Stomach (tissue), 9 donors: ENCODE measurements around the gene CTSF. TPM values are rescaled to one million over a fixed set of nuclear protein-coding genes. Genes with fewer than 3 reads are reported as not detected.

Source experiments
- DNase-seq, 2 donors: peaks; one replicate each; pipeline versions ENCODE4 v3.0.0 to v3.0.0-alpha.2; 2013 to 2019
- H3K27ac ChIP-seq, 5 donors: fragments of 200-600 bp in 4 of 5; sonication (generic) in 4 of 5; one replicate each; pipeline ENCODE4 v1.5.1; 2013 to 2019; ENCODE audit warnings: mild to moderate bottlenecking in 1 of 5, moderate library complexity in 1 of 5
- H3K27me3 ChIP-seq, 3 donors: fragments of 200-600 bp; sonication (generic); one replicate each; pipeline ENCODE4 v1.5.1; 2017 to 2019; ENCODE audit warnings: mixed run types in 1 of 3
- H3K36me3 ChIP-seq, 4 donors: fragments of 200-600 bp; sonication (generic); 1 replicate in 3 of 4; 2 replicates in 1 of 4; pipeline ENCODE4 v1.5.1; 2016 to 2019
- H3K4me1 ChIP-seq, 4 donors: fragments of 200-600 bp; sonication (generic); one replicate each; pipeline ENCODE4 v1.5.1; 2016 to 2019
- H3K4me3 ChIP-seq, 4 donors: fragments of 200-600 bp; sonication (generic) in 3 of 4; one replicate each; pipeline ENCODE4 v1.5.1; 2016 to 2019; ENCODE audit warnings: mild to moderate bottlenecking in 1 of 4
- H3K9me3 ChIP-seq, 4 donors: fragments of 200-600 bp; sonication (generic); one replicate each; pipeline ENCODE4 v1.5.1; 2016 to 2019
- EP300 ChIP-seq: sonication (generic); formaldehyde crosslinking; IDR thresholded peaks from one replicate; pipeline ENCODE4 v1.6.1; 2017; ENCODE audit warnings: antibody characterized with exemption
- POLR2A ChIP-seq, 4 donors: fragments of 450-650 bp; IDR thresholded peaks; one replicate each; pipeline ENCODE4 v1.6.1; 2016; ENCODE audit warnings: antibody characterized with exemption in 4 of 4, control low read depth in 2 of 4, mild to moderate bottlenecking in 1 of 4, moderate library complexity in 1 of 4
- POLR2AphosphoS5 ChIP-seq, 3 donors: sonication (generic); formaldehyde crosslinking; IDR thresholded peaks; one replicate each; pipeline ENCODE4 v1.6.1; 2016; ENCODE audit warnings: antibody characterized with exemption in 3 of 3
- WGBS, 5 donors: extraction: QIAGEN DNeasy Blood & Tissue Kit in 3 of 5; methylation state at CpG; one replicate each; pipeline versions ENCODE4 v1.1.5 to v1.1.7; 2013 to 2018; 5-methylcytosine and 5-hydroxymethylcytosine counted together
- intact Hi-C: fragments of 100-400 bp; cut with DNase I; formaldehyde crosslinking; loops from one replicate; pipeline ENCODE4 v1.15.1; 2023; ENCODE audit warnings: low total_unique reads
- polyA plus RNA-seq, 3 donors: library from polyadenylated mRNA; stranded (reverse); fragments of 200-250 nt; gene quantifications; one replicate each; pipeline ENCODE4 v1.2.3, GENCODE V29; 2013
- total RNA-seq, 5 donors: library from RNA; depleted of rRNA; stranded (reverse); fragments of >200 nt; gene quantifications; one replicate each; pipeline versions ENCODE4 v1.1.0 to v1.2.3, GENCODE V29; 2014 to 2016
- TF ChIP-seq, protein P1 (sequence below), 7 experiments: fragments of 450-650 bp in 4 of 7; fragments of 200-600 bp in 3 of 7; sonication (generic) in 3 of 7; IDR thresholded peaks; one replicate each; pipeline ENCODE4 v1.5.1; 2016 to 2019; ENCODE audit warnings: antibody characterized with exemption in 7 of 7, control low read depth in 2 of 7, mild to moderate bottlenecking in 1 of 7
- donor health status: healthy with polysubstance abuse.
- donor health status: Bipolar disorder and iron deficiency.
- donor health status: healthy.

The CTSF gene
- total and polyA plus RNA-seq, 8 donors: 7.6 to 105 (median 34.4) TPM

DNA sequence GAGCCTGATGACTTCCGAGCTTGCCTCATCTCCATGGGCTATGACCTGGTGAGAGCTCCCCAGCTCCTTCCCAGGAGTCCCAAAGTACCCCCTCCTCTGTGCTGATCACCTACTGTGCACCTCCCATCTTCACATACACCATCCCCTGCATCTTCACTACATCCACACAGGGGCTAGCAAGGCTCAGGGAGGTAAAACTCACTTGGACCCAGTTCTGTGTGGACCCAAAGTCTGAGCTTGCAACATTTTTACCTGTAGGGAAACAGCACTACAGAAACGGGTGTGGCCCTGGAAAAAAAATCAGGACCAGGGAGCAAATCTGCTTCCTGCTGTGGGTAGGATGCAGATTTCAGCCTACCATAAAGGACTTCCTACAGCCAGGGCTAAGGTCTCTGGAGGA is 6.1 kb downstream of the CTSF start:
- Histone ChIP-seq H3K36me3 (peaks cover 0 to 47% (median 22%) of the 10 kb centered on the region in 4 donors), H3K4me1 (peaks cover 9 to 14% (median 14%) of the 10 kb centered on the region in 4 donors), H3K9me3 (no peaks in the 10 kb centered on the region), H3K4me3 (no peak overlapping the region), H3K27me3 (peaks cover 0 to 19% (median 15%) of the 10 kb centered on the region in 3 donors), H3K27ac (no peak overlapping the region)
- TF ChIP-seq POLR2A (IDR thresholded peaks at IDR 0.05) (no peak), EP300 (no peak), POLR2AphosphoS5 (IDR thresholded peaks at IDR 0.05) (no peak)
- TF ChIP-seq, protein P1, sequence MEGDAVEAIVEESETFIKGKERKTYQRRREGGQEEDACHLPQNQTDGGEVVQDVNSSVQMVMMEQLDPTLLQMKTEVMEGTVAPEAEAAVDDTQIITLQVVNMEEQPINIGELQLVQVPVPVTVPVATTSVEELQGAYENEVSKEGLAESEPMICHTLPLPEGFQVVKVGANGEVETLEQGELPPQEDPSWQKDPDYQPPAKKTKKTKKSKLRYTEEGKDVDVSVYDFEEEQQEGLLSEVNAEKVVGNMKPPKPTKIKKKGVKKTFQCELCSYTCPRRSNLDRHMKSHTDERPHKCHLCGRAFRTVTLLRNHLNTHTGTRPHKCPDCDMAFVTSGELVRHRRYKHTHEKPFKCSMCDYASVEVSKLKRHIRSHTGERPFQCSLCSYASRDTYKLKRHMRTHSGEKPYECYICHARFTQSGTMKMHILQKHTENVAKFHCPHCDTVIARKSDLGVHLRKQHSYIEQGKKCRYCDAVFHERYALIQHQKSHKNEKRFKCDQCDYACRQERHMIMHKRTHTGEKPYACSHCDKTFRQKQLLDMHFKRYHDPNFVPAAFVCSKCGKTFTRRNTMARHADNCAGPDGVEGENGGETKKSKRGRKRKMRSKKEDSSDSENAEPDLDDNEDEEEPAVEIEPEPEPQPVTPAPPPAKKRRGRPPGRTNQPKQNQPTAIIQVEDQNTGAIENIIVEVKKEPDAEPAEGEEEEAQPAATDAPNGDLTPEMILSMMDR (IDR thresholded peaks at IDR 0.05): no peak
- 56 to 85% (median 70%) methylated on average over 2 of the region's 2 CpGs for WGBS, 5 donors
- DNase-seq: no peak
- intact Hi-C loops: no loop called here

DNA sequence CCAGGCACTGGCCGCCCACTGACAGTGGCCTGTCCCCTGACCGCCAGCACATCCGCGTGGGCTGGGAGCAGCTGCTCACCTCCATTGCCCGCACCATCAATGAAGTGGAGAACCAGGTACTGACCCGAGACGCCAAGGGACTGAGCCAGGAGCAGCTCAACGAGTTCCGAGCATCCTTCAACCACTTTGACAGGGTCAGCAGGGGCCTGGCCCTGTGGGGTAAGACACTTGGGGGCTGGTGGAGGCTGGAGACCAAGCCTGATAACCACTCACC is 6.5 kb downstream of the CTSF start:
- H3K36me3 ChIP-seq: peaks cover 0 to 46% (median 22%) of the 10 kb centered on the region in 4 donors
- intact Hi-C loops: no loop called here
- DNase-seq: no peak
- no peak overlapping the region for H3K27ac ChIP-seq
- WGBS, 5 donors: 82 to 90% (median 87%) methylated on average over 8 to 9 of the region's 9 CpGs
- H3K4me1 ChIP-seq: peaks cover 9 to 12% (median 11%) of the 10 kb centered on the region in 4 donors
- TF ChIP-seq, protein P1 (IDR thresholded peaks at IDR 0.05): no peak
- TF ChIP-seq POLR2AphosphoS5 (IDR thresholded peaks at IDR 0.05) (no peak), POLR2A (IDR thresholded peaks at IDR 0.05) (no peak), EP300 (no peak)
- H3K4me3 ChIP-seq: no peak overlapping the region
- H3K27me3 ChIP-seq: peaks cover 0 to 22% (median 18%) of the 10 kb centered on the region in 3 donors
- no peaks in the 10 kb centered on the region for H3K9me3 ChIP-seq

DNA sequence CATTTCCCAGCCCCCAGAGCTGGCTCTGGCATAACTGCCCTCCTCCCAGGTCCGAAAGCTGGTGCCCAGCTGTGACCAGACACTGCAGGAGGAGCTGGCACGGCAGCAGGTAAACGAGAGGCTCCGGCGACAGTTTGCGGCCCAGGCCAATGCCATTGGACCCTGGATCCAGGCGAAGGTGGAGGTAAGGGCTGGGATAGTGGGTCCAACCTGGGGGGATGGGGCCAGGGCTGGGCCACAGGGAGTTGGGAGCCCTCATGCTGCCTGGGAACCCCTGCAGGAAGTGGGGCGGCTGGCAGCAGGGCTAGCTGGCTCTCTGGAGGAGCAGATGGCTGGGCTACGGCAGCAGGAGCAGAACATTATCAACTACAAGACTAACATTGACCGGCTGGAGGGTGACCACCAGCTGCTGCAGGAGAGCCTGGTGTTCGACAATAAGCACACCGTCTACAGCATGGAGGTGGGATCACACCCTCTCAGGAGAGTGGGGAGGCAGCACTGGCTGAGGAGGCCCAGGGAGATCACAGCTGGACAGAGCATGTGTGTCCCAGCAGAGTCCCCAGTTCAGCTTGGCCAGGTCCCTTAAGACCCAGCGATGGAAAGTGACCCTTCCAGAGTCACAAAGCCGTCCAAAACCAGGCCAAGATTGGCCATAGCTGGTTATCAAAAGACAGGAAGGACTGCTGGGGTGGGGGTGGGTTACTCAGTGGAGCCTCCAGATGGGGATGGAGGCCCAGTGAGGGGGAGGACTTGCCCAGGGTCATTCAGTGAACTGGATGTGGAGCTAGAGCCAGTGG is 7.0 kb downstream of the CTSF start:
- TF ChIP-seq POLR2AphosphoS5 (IDR thresholded peaks at IDR 0.05) (no peak), POLR2A (IDR thresholded peaks at IDR 0.05) (no peak), EP300 (no peak)
- TF ChIP-seq, protein P1 (IDR thresholded peaks at IDR 0.05): no peak
- intact Hi-C loops: no loop called here
- DNase-seq: peak in 1 of 2 donors; percentile 12
- Histone ChIP-seq H3K27ac (no peak overlapping the region), H3K4me3 (no peak overlapping the region), H3K36me3 (peaks cover 0 to 40% (median 22%) of the 10 kb centered on the region in 4 donors), H3K4me1 (peaks cover 9 to 12% (median 11%) of the 10 kb centered on the region in 4 donors), H3K27me3 (peaks cover 0 to 22% (median 18%) of the 10 kb centered on the region in 3 donors), H3K9me3 (no peaks in the 10 kb centered on the region)
- WGBS, 5 donors: 68 to 78% (median 77%) methylated on average over 13 to 14 of the region's 14 CpGs

DNA sequence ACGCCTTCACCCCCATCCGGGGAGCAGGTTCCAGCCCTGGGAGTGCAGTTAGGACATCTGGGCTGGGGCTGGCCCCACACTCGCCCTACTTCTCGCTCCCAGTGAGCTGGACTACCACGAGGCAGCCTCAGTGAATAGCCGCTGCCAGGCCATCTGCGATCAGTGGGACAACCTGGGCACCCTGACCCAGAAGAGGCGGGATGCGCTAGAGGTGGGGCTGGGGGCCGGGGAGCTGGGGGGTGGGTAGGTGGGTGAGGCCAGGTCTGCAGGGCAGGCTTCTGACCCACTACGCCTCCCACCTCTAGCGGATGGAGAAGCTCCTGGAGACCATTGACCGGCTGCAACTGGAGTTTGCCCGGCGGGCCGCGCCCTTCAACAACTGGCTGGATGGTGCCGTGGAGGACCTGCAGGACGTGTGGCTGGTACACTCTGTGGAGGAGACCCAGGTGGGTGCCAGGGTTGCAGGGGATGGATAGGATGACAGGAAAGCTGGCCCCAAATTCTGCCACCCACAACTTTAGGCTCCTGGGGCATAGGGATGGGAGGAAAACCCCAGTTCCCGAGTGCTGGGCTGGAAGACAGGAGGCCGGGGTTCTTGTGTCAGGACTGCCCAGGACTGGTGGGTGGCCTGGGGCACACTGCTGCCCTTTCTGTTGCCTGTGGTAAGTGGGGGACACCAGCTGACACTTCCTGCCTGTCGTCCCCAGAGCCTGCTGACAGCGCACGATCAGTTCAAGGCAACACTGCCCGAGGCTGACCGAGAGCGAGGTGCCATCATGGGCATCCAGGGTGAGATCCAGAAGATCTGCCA is 8.3 kb downstream of the CTSF start:
- no peak overlapping the region for H3K4me3 ChIP-seq
- DNase-seq: peak in 1 of 2 donors; percentile 2
- TF ChIP-seq POLR2AphosphoS5 (IDR thresholded peaks at IDR 0.05): no peak
- no peak for TF ChIP-seq EP300
- TF ChIP-seq, protein P1 (IDR thresholded peaks at IDR 0.05): no peak
- TF ChIP-seq POLR2A (IDR thresholded peaks at IDR 0.05): no peak
- H3K4me1 ChIP-seq: peaks cover 9 to 12% (median 11%) of the 10 kb centered on the region in 4 donors
- peaks cover 0 to 22% (median 18%) of the 10 kb centered on the region in 3 donors for H3K27me3 ChIP-seq
- no peaks in the 10 kb centered on the region for H3K9me3 ChIP-seq
- no peak overlapping the region for H3K27ac ChIP-seq
- 61 to 74% (median 68%) methylated on average over 16 to 27 of the region's 27 CpGs for WGBS, 5 donors
- H3K36me3 ChIP-seq: peaks cover 0 to 27% (median 14%) of the 10 kb centered on the region in 4 donors
- intact Hi-C loops: no loop called here
